Measurements from ENCODE around the gene MFGE8.

GRCh38 chr15:88932271-88932874 lies 19.2 kb upstream of the MFGE8 start:
- TF ChIP-seq CTCF (conservative IDR thresholded peaks at IDR 0.05) = no peak
- TF ChIP-seq EZH2 (IDR thresholded peaks at IDR 0.05; ENCODE audit: low read depth) = no peak

All from PC-9 (cell line).